HEK293 (cell line): ENCODE measurements around the gene SMCHD1.

Source experiments
- CTCF ChIA-PET: fragments of 350-600 bp; formaldehyde crosslinking; extraction: SDS; loops from one replicate; lab custom pipeline; 2021; ENCODE audit warnings: antibody characterized with exemption; lab: Yijun Ruan, JAX
- POLR2A ChIA-PET: fragments of 300-600 bp; formaldehyde crosslinking; extraction: SDS; loops from one replicate; lab custom pipeline; 2020; ENCODE audit warnings: antibody characterized with exemption, inconsistent platforms; lab: Yijun Ruan, JAX
- H3K27ac ChIP-seq: fragments of 200-500 bp; sonication (Bioruptor generic); 2 replicates; pipeline ENCODE4 v1.5.1; 2014; ENCODE audit warnings: low read depth, low read length, control low read depth, inconsistent platforms; ENCODE audit errors: extremely low read depth
- H3K36me3 ChIP-seq, 2 experiments: fragments of 200-500 bp in 1 of 2; sonication (Bioruptor generic) in 1 of 2; 1 replicate in 1 of 2; 2 replicates in 1 of 2; pipeline ENCODE4 v1.5.1; 2014 to 2017; ENCODE audit warnings: inconsistent platforms in 2 of 2, low read length in 2 of 2; ENCODE audit not compliant: control insufficient read depth in 2 of 2, insufficient read depth in 1 of 2
- H3K4me1 ChIP-seq: fragments of 200-500 bp; sonication (Bioruptor generic); 2 replicates; pipeline ENCODE4 v1.5.1; 2014; ENCODE audit warnings: mild to moderate bottlenecking, low read length, inconsistent platforms; ENCODE audit not compliant: control insufficient read depth, insufficient read depth
- H3K4me3 ChIP-seq: 2 replicates; pipeline ENCODE4 v1.5.1; 2011; ENCODE audit warnings: low read depth, mild to moderate bottlenecking, control low read depth, low read length, moderate library complexity
- H3K9me3 ChIP-seq: fragments of 200-500 bp; sonication (Bioruptor generic); 2 replicates; pipeline ENCODE4 v1.5.1; 2014; ENCODE audit warnings: low read depth, low read length, inconsistent platforms; ENCODE audit not compliant: control insufficient read depth, insufficient read depth
- HOXD13 ChIP-seq: sonication (generic); formaldehyde crosslinking; IDR thresholded peaks from 2 replicates; pipeline ENCODE4 v1.8.0; 2022; ENCODE audit warnings: missing genetic modification reagents, borderline replicate concordance
- KLF9 ChIP-seq: fragments of 450-650 bp; formaldehyde crosslinking; IDR thresholded peaks from 2 replicates; pipeline ENCODE4 v1.5.1; 2016; ENCODE audit warnings: missing biosample characterization, missing genetic modification characterization, low read depth
- YY1 ChIP-seq: fragments of 450-650 bp; formaldehyde crosslinking; IDR thresholded peaks from 2 replicates; pipeline ENCODE4 v1.5.1; 2018; ENCODE audit warnings: missing biosample characterization, missing genetic modification characterization
- ZNF138 ChIP-seq: fragments of 450-650 bp; formaldehyde crosslinking; IDR thresholded peaks from 2 replicates; pipeline ENCODE4 v1.5.1; 2016; ENCODE audit warnings: missing biosample characterization, missing genetic modification characterization, borderline replicate concordance
- ZNF221 ChIP-seq: fragments of 450-650 bp; formaldehyde crosslinking; IDR thresholded peaks from 2 replicates; pipeline ENCODE4 v1.5.1; 2017; ENCODE audit warnings: missing biosample characterization, missing genetic modification characterization, borderline replicate concordance
- ZNF266 ChIP-seq: fragments of 450-650 bp; formaldehyde crosslinking; IDR thresholded peaks from 2 replicates; pipeline ENCODE4 v1.5.1; 2016; ENCODE audit warnings: missing biosample characterization, missing genetic modification characterization, low read depth
- ZNF629 ChIP-seq: fragments of 450-650 bp; formaldehyde crosslinking; IDR thresholded peaks from 2 replicates; pipeline ENCODE4 v1.5.1; 2017; ENCODE audit warnings: missing biosample characterization, missing genetic modification characterization
- ZNF747 ChIP-seq: fragments of 450-650 bp; formaldehyde crosslinking; IDR thresholded peaks from 2 replicates; pipeline ENCODE4 v1.5.1; 2016; ENCODE audit warnings: missing biosample characterization, missing genetic modification characterization
- TF ChIP-seq, protein P1 (sequence below): fragments of 450-650 bp; formaldehyde crosslinking; optimal IDR thresholded peaks from 2 replicates; pipeline ENCODE3; 2016; ENCODE audit warnings: missing biosample characterization, mild to moderate bottlenecking, missing genetic modification characterization
- TF ChIP-seq, protein P2 (sequence below): fragments of 450-650 bp; formaldehyde crosslinking; IDR thresholded peaks from 2 replicates; pipeline ENCODE4 v1.5.1; 2016; ENCODE audit warnings: missing biosample characterization, missing genetic modification characterization
- TF ChIP-seq, protein P3 (sequence below): fragments of 450-650 bp; formaldehyde crosslinking; IDR thresholded peaks from 2 replicates; pipeline ENCODE4 v1.5.1; 2016; ENCODE audit warnings: missing biosample characterization, missing genetic modification characterization
- TF ChIP-seq, protein P4 (sequence below): fragments of 450-650 bp; formaldehyde crosslinking; IDR thresholded peaks from 2 replicates; pipeline ENCODE4 v1.5.1; 2016; ENCODE audit warnings: missing biosample characterization, missing genetic modification characterization
- TF ChIP-seq, protein P5 (sequence below): fragments of 450-650 bp; formaldehyde crosslinking; IDR thresholded peaks from 2 replicates; pipeline ENCODE4 v1.5.1; 2017; ENCODE audit warnings: missing biosample characterization, missing genetic modification characterization
- TF ChIP-seq, protein P6 (sequence below): sonication (generic); formaldehyde crosslinking; IDR thresholded peaks from 2 replicates; pipeline ENCODE4 v1.8.1; 2022; ENCODE audit warnings: mild to moderate bottlenecking, moderate library complexity, missing genetic modification reagents
- TF ChIP-seq, protein P7 (sequence below): fragments of 450-650 bp; formaldehyde crosslinking; IDR thresholded peaks from 2 replicates; pipeline ENCODE4 v1.5.1; 2016; ENCODE audit warnings: missing biosample characterization, missing genetic modification characterization
- TF ChIP-seq, protein P8 (sequence below): fragments of 450-650 bp; formaldehyde crosslinking; IDR thresholded peaks from 2 replicates; pipeline ENCODE4 v1.5.1; 2016; ENCODE audit warnings: missing biosample characterization, missing genetic modification characterization
- TF ChIP-seq, protein P9 (sequence below): fragments of 450-650 bp; formaldehyde crosslinking; IDR thresholded peaks from 2 replicates; pipeline ENCODE4 v1.5.1; 2017; ENCODE audit warnings: missing biosample characterization, missing genetic modification characterization

The SMCHD1 gene

DNA sequence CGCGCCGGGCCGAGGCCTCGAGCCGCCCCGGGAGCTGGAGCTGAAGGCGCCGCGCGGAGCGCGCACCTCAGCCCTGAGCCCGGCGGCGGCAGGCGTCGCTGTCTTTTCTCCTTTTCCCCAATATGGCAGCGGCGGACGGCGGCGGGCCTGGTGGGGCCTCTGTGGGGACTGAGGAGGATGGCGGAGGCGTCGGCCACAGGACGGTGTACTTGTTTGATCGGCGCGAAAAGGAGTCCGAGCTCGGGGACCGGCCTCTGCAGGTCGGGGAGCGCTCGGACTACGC is 369 bp downstream of the SMCHD1 start:
- CTCF ChIA-PET: interaction anchor here (0.9 to 1.0 kb wide), 2 partner anchors 10 to 590 kb away, joined by 3 read pairs; no protein-coding TSS in a partner anchor
- peaks cover 7% of the 10 kb centered on the region for H3K4me1 ChIP-seq
- no peaks in the 10 kb centered on the region for H3K9me3 ChIP-seq
- peaks cover 0 to 3% of the 10 kb centered on the region in 2 experiments; a peak in 1 of 3 replicates for H3K36me3 ChIP-seq
- peak overlapping the region; percentile 93 for H3K4me3 ChIP-seq
- H3K27ac ChIP-seq: peak overlapping the region; percentile 99
- POLR2A ChIA-PET: interaction anchor here (0.7 to 2.6 kb wide), 13 partner anchors 13 to 85 kb away, joined by 3 to 12 read pairs (median 4); partner anchors contain the start of genes METTL4 and NDC80
- TF ChIP-seq ZNF138 (tag by site-specific recombination) (no peak), ZNF221 (tag by site-specific recombination) (no peak), KLF9 (tag by site-specific recombination) (peak; percentile 19; the same call in 1 of the 2 replicates), ZNF266 (no peak), HOXD13 (CRISPR knock-in tag) (0 out of 2 replicates have a peak, but pooled peaks have one; percentile 65), ZNF629 (tag by site-specific recombination) (no peak), ZNF747 (tag by site-specific recombination) (no peak), YY1 (peak; percentile 54)
- TF ChIP-seq, protein P1, sequence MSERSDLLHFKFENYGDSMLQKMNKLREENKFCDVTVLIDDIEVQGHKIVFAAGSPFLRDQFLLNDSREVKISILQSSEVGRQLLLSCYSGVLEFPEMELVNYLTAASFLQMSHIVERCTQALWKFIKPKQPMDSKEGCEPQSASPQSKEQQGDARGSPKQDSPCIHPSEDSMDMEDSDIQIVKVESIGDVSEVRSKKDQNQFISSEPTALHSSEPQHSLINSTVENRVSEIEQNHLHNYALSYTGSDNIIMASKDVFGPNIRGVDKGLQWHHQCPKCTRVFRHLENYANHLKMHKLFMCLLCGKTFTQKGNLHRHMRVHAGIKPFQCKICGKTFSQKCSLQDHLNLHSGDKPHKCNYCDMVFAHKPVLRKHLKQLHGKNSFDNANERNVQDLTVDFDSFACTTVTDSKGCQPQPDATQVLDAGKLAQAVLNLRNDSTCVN (tag by site-specific recombination): peak; percentile 84
- TF ChIP-seq, protein P2, sequence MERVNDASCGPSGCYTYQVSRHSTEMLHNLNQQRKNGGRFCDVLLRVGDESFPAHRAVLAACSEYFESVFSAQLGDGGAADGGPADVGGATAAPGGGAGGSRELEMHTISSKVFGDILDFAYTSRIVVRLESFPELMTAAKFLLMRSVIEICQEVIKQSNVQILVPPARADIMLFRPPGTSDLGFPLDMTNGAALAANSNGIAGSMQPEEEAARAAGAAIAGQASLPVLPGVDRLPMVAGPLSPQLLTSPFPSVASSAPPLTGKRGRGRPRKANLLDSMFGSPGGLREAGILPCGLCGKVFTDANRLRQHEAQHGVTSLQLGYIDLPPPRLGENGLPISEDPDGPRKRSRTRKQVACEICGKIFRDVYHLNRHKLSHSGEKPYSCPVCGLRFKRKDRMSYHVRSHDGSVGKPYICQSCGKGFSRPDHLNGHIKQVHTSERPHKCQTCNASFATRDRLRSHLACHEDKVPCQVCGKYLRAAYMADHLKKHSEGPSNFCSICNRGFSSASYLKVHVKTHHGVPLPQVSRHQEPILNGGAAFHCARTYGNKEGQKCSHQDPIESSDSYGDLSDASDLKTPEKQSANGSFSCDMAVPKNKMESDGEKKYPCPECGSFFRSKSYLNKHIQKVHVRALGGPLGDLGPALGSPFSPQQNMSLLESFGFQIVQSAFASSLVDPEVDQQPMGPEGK (tag by site-specific recombination): 0 out of 2 replicates have a peak, but pooled peaks have one; percentile 17
- TF ChIP-seq, protein P3, sequence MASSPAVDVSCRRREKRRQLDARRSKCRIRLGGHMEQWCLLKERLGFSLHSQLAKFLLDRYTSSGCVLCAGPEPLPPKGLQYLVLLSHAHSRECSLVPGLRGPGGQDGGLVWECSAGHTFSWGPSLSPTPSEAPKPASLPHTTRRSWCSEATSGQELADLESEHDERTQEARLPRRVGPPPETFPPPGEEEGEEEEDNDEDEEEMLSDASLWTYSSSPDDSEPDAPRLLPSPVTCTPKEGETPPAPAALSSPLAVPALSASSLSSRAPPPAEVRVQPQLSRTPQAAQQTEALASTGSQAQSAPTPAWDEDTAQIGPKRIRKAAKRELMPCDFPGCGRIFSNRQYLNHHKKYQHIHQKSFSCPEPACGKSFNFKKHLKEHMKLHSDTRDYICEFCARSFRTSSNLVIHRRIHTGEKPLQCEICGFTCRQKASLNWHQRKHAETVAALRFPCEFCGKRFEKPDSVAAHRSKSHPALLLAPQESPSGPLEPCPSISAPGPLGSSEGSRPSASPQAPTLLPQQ (tag by site-specific recombination): peak; percentile 59; the same call in 1 of the 2 replicates
- TF ChIP-seq, protein P4, sequence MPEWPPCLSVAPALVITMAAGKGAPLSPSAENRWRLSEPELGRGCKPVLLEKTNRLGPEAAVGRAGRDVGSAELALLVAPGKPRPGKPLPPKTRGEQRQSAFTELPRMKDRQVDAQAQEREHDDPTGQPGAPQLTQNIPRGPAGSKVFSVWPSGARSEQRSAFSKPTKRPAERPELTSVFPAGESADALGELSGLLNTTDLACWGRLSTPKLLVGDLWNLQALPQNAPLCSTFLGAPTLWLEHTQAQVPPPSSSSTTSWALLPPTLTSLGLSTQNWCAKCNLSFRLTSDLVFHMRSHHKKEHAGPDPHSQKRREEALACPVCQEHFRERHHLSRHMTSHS (tag by site-specific recombination): no peak
- TF ChIP-seq, protein P5, sequence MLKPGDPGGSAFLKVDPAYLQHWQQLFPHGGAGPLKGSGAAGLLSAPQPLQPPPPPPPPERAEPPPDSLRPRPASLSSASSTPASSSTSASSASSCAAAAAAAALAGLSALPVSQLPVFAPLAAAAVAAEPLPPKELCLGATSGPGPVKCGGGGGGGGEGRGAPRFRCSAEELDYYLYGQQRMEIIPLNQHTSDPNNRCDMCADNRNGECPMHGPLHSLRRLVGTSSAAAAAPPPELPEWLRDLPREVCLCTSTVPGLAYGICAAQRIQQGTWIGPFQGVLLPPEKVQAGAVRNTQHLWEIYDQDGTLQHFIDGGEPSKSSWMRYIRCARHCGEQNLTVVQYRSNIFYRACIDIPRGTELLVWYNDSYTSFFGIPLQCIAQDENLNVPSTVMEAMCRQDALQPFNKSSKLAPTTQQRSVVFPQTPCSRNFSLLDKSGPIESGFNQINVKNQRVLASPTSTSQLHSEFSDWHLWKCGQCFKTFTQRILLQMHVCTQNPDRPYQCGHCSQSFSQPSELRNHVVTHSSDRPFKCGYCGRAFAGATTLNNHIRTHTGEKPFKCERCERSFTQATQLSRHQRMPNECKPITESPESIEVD (tag by site-specific recombination): no peak
- TF ChIP-seq, protein P6, sequence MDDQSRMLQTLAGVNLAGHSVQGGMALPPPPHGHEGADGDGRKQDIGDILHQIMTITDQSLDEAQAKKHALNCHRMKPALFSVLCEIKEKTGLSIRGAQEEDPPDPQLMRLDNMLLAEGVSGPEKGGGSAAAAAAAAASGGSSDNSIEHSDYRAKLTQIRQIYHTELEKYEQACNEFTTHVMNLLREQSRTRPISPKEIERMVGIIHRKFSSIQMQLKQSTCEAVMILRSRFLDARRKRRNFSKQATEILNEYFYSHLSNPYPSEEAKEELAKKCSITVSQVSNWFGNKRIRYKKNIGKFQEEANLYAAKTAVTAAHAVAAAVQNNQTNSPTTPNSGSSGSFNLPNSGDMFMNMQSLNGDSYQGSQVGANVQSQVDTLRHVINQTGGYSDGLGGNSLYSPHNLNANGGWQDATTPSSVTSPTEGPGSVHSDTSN (CRISPR knock-in tag): 0 out of 2 replicates have a peak, but pooled peaks have one; percentile 31
- TF ChIP-seq, protein P7, sequence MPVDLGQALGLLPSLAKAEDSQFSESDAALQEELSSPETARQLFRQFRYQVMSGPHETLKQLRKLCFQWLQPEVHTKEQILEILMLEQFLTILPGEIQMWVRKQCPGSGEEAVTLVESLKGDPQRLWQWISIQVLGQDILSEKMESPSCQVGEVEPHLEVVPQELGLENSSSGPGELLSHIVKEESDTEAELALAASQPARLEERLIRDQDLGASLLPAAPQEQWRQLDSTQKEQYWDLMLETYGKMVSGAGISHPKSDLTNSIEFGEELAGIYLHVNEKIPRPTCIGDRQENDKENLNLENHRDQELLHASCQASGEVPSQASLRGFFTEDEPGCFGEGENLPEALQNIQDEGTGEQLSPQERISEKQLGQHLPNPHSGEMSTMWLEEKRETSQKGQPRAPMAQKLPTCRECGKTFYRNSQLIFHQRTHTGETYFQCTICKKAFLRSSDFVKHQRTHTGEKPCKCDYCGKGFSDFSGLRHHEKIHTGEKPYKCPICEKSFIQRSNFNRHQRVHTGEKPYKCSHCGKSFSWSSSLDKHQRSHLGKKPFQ (tag by site-specific recombination): no peak
- TF ChIP-seq, protein P8, sequence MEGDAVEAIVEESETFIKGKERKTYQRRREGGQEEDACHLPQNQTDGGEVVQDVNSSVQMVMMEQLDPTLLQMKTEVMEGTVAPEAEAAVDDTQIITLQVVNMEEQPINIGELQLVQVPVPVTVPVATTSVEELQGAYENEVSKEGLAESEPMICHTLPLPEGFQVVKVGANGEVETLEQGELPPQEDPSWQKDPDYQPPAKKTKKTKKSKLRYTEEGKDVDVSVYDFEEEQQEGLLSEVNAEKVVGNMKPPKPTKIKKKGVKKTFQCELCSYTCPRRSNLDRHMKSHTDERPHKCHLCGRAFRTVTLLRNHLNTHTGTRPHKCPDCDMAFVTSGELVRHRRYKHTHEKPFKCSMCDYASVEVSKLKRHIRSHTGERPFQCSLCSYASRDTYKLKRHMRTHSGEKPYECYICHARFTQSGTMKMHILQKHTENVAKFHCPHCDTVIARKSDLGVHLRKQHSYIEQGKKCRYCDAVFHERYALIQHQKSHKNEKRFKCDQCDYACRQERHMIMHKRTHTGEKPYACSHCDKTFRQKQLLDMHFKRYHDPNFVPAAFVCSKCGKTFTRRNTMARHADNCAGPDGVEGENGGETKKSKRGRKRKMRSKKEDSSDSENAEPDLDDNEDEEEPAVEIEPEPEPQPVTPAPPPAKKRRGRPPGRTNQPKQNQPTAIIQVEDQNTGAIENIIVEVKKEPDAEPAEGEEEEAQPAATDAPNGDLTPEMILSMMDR: 0 out of 2 replicates have a peak, but pooled peaks have one; percentile 55
- TF ChIP-seq, protein P9, sequence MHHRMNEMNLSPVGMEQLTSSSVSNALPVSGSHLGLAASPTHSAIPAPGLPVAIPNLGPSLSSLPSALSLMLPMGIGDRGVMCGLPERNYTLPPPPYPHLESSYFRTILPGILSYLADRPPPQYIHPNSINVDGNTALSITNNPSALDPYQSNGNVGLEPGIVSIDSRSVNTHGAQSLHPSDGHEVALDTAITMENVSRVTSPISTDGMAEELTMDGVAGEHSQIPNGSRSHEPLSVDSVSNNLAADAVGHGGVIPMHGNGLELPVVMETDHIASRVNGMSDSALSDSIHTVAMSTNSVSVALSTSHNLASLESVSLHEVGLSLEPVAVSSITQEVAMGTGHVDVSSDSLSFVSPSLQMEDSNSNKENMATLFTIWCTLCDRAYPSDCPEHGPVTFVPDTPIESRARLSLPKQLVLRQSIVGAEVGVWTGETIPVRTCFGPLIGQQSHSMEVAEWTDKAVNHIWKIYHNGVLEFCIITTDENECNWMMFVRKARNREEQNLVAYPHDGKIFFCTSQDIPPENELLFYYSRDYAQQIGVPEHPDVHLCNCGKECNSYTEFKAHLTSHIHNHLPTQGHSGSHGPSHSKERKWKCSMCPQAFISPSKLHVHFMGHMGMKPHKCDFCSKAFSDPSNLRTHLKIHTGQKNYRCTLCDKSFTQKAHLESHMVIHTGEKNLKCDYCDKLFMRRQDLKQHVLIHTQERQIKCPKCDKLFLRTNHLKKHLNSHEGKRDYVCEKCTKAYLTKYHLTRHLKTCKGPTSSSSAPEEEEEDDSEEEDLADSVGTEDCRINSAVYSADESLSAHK (tag by site-specific recombination): no peak
